Activated CD4-positive, alpha-beta T cell treated with anti-CD3 and anti-CD28 coated beads, Interleukin-2, amount 50 U/mL, for 48 hours (primary cell): Measurements from ENCODE around the gene CABLES2.

Experiments
- DNase-seq, 2 experiments: peaks; one replicate each; pipeline ENCODE4 v3.0.0-alpha.2; 2020

CABLES2 gene

GRCh38 chr20:62345681-62346370 lies 61.3 kb downstream of the CABLES2 start:
- no peak for DNase-seq

- no peak for DNase-seq
These were observed 62.3 kb downstream of the CABLES2 start for GRCh38 chr20:62344782-62345181.

GRCh38 chr20:62344092-62344491 lies 63.0 kb downstream of the CABLES2 start:
- DNase-seq, result no peak

- no peak for DNase-seq
These were observed 64.2 kb downstream of the CABLES2 start for GRCh38 chr20:62342910-62343309.

GRCh38 chr20:62339647-62340062 lies 67.4 kb downstream of the CABLES2 start:
- no peak for DNase-seq
